HepG2 (cell line): ENCODE measurements around the gene SDK1. TPM values are rescaled to one million over a fixed set of nuclear protein-coding genes. Genes with fewer than 3 reads are reported as not detected.

ENCODE experiments used
- ATAC-seq: fragments of 200-7000 bp; cut with Tn5 transposase; 3 replicates; pipeline ENCODE4 v1.9.1; 2020; ENCODE audit warnings: mild to moderate bottlenecking, moderate library complexity
- BruUV-seq: library from RNA; stranded (reverse); fragments of 400-500 nt; replicated peaks from 2 replicates; lab custom pipeline; 2021; lab: Mats Ljungman, UMichigan
- CTCF ChIA-PET: fragments of 300-600 bp; formaldehyde crosslinking; extraction: SDS; loops from one replicate; lab custom pipeline; 2021; ENCODE audit warnings: low total read pairs, inconsistent platforms, low intra/inter-chr PET ratio; lab: Yijun Ruan, JAX
- POLR2A ChIA-PET: fragments of 350-600 bp; sonication (Branson Sonifier 250); formaldehyde crosslinking; loops from one replicate; lab custom pipeline; 2020; ENCODE audit warnings: antibody characterized with exemption, inconsistent platforms; lab: Yijun Ruan, JAX
- DNase-seq: peaks from one replicate; pipeline ENCODE4 v3.0.0-alpha.2; 2015; ENCODE audit warnings: low spot score
- FAIRE-seq: peaks from 3 replicates; lab custom pipeline; 2011; peaks lifted over from hg19 to GRCh38; lab: Jason Lieb, UNC
- H2AFZ ChIP-seq: one replicate; pipeline ENCODE4 v1.6.1; 2011; ENCODE audit warnings: low read length, inconsistent platforms
- H3K27ac ChIP-seq: fragments of 300-600 bp; 3 replicates; pipeline ENCODE4 v1.8.0; 2011; ENCODE audit warnings: mixed run types, mild to moderate bottlenecking, mixed read lengths, low read length, inconsistent platforms; ENCODE audit not compliant: insufficient read depth; ENCODE audit errors: extremely low read length
- H3K27me3 ChIP-seq, 2 experiments: fragments of 200-600 bp in 1 of 2; 2 replicates in 1 of 2; 3 replicates in 1 of 2; pipeline versions ENCODE4 v1.6.0 to v1.8.0; 2011; ENCODE audit warnings: low read length in 2 of 2, mild to moderate bottlenecking in 2 of 2, moderate library complexity in 2 of 2, inconsistent platforms in 1 of 2; ENCODE audit not compliant: insufficient read depth in 2 of 2, control insufficient read depth in 1 of 2
- H3K36me3 ChIP-seq, 2 experiments: fragments of 200-600 bp in 1 of 2; replicated peaks in 1 of 2; 2 replicates in 1 of 2; 3 replicates in 1 of 2; pipeline versions ENCODE4 v1.5.1 to v1.8.0; 2011; ENCODE audit warnings: low read length in 2 of 2, inconsistent platforms in 1 of 2; ENCODE audit not compliant: insufficient read depth in 2 of 2, control insufficient read depth in 1 of 2
- H3K4me1 ChIP-seq: 2 replicates; pipeline ENCODE4 v1.5.1; 2012; ENCODE audit warnings: low read length, inconsistent platforms; ENCODE audit not compliant: insufficient read depth
- H3K4me2 ChIP-seq: 2 replicates; pipeline ENCODE4 v1.6.0; 2011; ENCODE audit warnings: low read depth, low read length, inconsistent platforms
- H3K4me3 ChIP-seq, 3 experiments: fragments of 200-600 bp in 1 of 3; sonication (generic), shearing (Covaris generic) in 1 of 3; replicated peaks in 1 of 3; 2 replicates each; pipeline ENCODE4 v1.5.1; 2011 to 2016; ENCODE audit warnings: low read length in 3 of 3, inconsistent platforms in 2 of 3, low read depth in 2 of 3, mild to moderate bottlenecking in 2 of 3, control low read depth in 1 of 3, mixed read lengths in 1 of 3; ENCODE audit not compliant: insufficient read depth in 1 of 3
- H3K79me2 ChIP-seq: one replicate; pipeline ENCODE4 v1.6.1; 2011; ENCODE audit warnings: low read length, inconsistent platforms; ENCODE audit not compliant: insufficient read depth
- H3K9ac ChIP-seq: 2 replicates; pipeline ENCODE4 v1.6.0; 2011; ENCODE audit warnings: mild to moderate bottlenecking, low read depth, low read length, inconsistent platforms; ENCODE audit not compliant: insufficient read depth
- H3K9me3 ChIP-seq: 2 replicates; pipeline ENCODE4 v1.5.1; 2012; ENCODE audit warnings: mild to moderate bottlenecking, low read length
- H4K20me1 ChIP-seq: 2 replicates; pipeline ENCODE4 v1.6.0; 2011; ENCODE audit warnings: inconsistent platforms, mild to moderate bottlenecking, low read length, moderate library complexity; ENCODE audit not compliant: insufficient read depth
- CSRNP1 ChIP-seq: sonication (generic); formaldehyde crosslinking; IDR thresholded peaks from 2 replicates; pipeline ENCODE4 v1.8.1; 2023; ENCODE audit warnings: mild to moderate bottlenecking, missing genetic modification reagents
- FOXK2 ChIP-seq: fragments of 450-650 bp; IDR thresholded peaks from 2 replicates; pipeline ENCODE4 v1.6.1; 2016
- MAFF ChIP-seq: IDR thresholded peaks from 2 replicates; pipeline ENCODE4 v1.6.1; 2011; ENCODE audit warnings: low read depth, low read length, improper control_type of control experiment
- MAFK ChIP-seq, 2 experiments: IDR thresholded peaks in 1 of 2; conservative IDR thresholded peaks in 1 of 2; 2 replicates each; pipeline ENCODE4 v1.6.1; 2011; ENCODE audit warnings: improper control_type of control experiment in 2 of 2, low read length in 2 of 2
- REST ChIP-seq, 2 experiments: IDR thresholded peaks; 2 replicates each; pipeline ENCODE4 v1.6.1; 2011 to 2012; ENCODE audit warnings: low read length in 2 of 2, borderline replicate concordance in 1 of 2, low read depth in 1 of 2, mild to moderate bottlenecking in 1 of 2, moderate library complexity in 1 of 2
- ZBTB20 ChIP-seq: sonication (generic); formaldehyde crosslinking; IDR thresholded peaks from 2 replicates; pipeline ENCODE4 v1.8.1; 2023; ENCODE audit warnings: missing genetic modification reagents, low read depth, mild to moderate bottlenecking, borderline replicate concordance
- ZFX ChIP-seq: sonication (generic); formaldehyde crosslinking; IDR thresholded peaks from 2 replicates; pipeline ENCODE4 v1.4.0; 2020; ENCODE audit warnings: mild to moderate bottlenecking, low read depth, missing genetic modification reagents, moderate library complexity
- ZHX2 ChIP-seq, 2 experiments: sonication (generic) in 1 of 2; formaldehyde crosslinking in 1 of 2; IDR thresholded peaks; 2 replicates each; pipeline versions ENCODE4 v1.6.1 to v1.9.0; 2014 to 2022; ENCODE audit warnings: antibody characterized with exemption in 1 of 2, borderline replicate concordance in 1 of 2, inconsistent platforms in 1 of 2, low read depth in 1 of 2, missing genetic modification reagents in 1 of 2
- ZXDC ChIP-seq: sonication (generic); formaldehyde crosslinking; IDR thresholded peaks from 2 replicates; pipeline ENCODE4 v1.5.0; 2020; ENCODE audit warnings: mild to moderate bottlenecking, missing genetic modification reagents
- WGBS: methylation state at CpG from one replicate; pipeline ENCODE4 v1.1.6; 2017; ENCODE audit warnings: low lambda C conversion rate; 5-methylcytosine and 5-hydroxymethylcytosine counted together
- in situ Hi-C: cut with HindIII; loops from 2 replicates; pipeline ENCODE4 v1.10.0; 2017; ENCODE audit warnings: low pct_unique_long_range_greater_than_20kb; ENCODE audit not compliant: extremely low pct_ligation_motif_present
- intact Hi-C: fragments of 100-400 bp; cut with micrococcal nuclease; formaldehyde crosslinking; loops from one replicate; pipeline ENCODE4 v1.10.0; 2022; ENCODE audit not compliant: unreplicated experiment
- polyA plus RNA-seq, 8 experiments: library from polyadenylated mRNA; depleted of rRNA in 3 of 8; stranded (reverse) in 7 of 8; unstranded in 1 of 8; fragments of >200 nt; fragmentation: Illumina TruSeq in 4 of 8; extraction: Trizol in 4 of 8; gene quantifications; 2 replicates each; pipeline versions ENCODE4 v1.2.1 to v1.2.3, GENCODE V29; 2011 to 2016; ENCODE audit warnings: low read depth in 4 of 8, missing spikeins in 1 of 8, mixed read lengths in 1 of 8; ENCODE audit not compliant: insufficient read depth in 1 of 8
- total RNA-seq, 5 experiments: library from RNA; depleted of rRNA; stranded (reverse); fragments of >200 nt; fragmentation: Illumina TruSeq; extraction: Trizol; gene quantifications; 2 replicates each; pipeline ENCODE4 v1.2.3, GENCODE V29; 2016; ENCODE audit warnings: low read depth in 1 of 5

Gene SDK1
- total and polyA plus RNA-seq, 2 of the 13 experiments (the other 11 are each of a cell fraction or from before 2014, with no cell fraction given) = 0.35 to 2.4 TPM

- POLR2A ChIA-PET = interaction anchor here (0.7 kb wide), 1 partner anchor 231 kb away, joined by 3 read pairs; no protein-coding TSS in a partner anchor
- no peak overlapping the region for H3K27ac ChIP-seq
- ATAC-seq (no peak), FAIRE-seq (no peak), DNase-seq (no peak)
- no peak overlapping the region for H3K4me3 ChIP-seq
- H3K4me2 ChIP-seq = no peak overlapping the region
- peaks cover 12% of the 10 kb centered on the region; the same call in 1 of the 2 replicates for H3K9me3 ChIP-seq
- CTCF ChIA-PET = no interaction called here
- H3K9ac ChIP-seq = no peak overlapping the region
- 88% methylated on average over 1 of the region's 1 CpG for WGBS
- no peaks in the 10 kb centered on the region for H3K79me2 ChIP-seq
- no peaks in the 10 kb centered on the region for H3K4me1 ChIP-seq
- no peaks in the 10 kb centered on the region for H3K36me3 ChIP-seq
- no TSS peak for BruUV-seq
- H4K20me1 ChIP-seq = no peaks in the 10 kb centered on the region
- intact Hi-C loops = no loop called here
- H2AFZ ChIP-seq = no peak overlapping the region
- in situ Hi-C loops = no loop called here
- no peaks in the 10 kb centered on the region for H3K27me3 ChIP-seq
- TF ChIP-seq FOXK2 = no peak
- no peak for TF ChIP-seq REST (IDR thresholded peaks at IDR 0.05; ENCODE audit: borderline replicate concordance in 1 of 2, low read depth in 1 of 2, low read length in 2 of 2)
- TF ChIP-seq ZHX2 (IDR thresholded peaks at IDR 0.05; ENCODE audit: low read depth) = no peak
- no peak for TF ChIP-seq ZHX2 (CRISPR knock-in tag; IDR thresholded peaks at IDR 0.05; ENCODE audit: borderline replicate concordance)
- peak; percentile 79 to 93 for TF ChIP-seq MAFK (conservative IDR thresholded peaks at IDR 0.05 in 1 of 2, IDR thresholded peaks at IDR 0.05 in 1 of 2; ENCODE audit: low read length in 2 of 2)
- TF ChIP-seq ZFX = no peak
- TF ChIP-seq ZBTB20 (CRISPR knock-in tag) = no peak
- TF ChIP-seq CSRNP1 (CRISPR knock-in tag) = no peak
- peak; percentile 89 for TF ChIP-seq MAFF
- no peak for TF ChIP-seq ZXDC (CRISPR knock-in tag)
Observed at GRCh38 chr7:3504384-3504783, 203.3 kb downstream of the SDK1 start.
